Urinary bladder (tissue), 4 donors: ENCODE results near the gene PPP2R5C. TPM values are rescaled to one million over a fixed set of nuclear protein-coding genes. Genes with fewer than 3 reads are reported as not detected.

Experiments used
- DNase-seq: peaks from one replicate; pipeline ENCODE4 v3.0.0-alpha.2; 2015; ENCODE audit errors: extremely low spot score
- H3K27ac ChIP-seq: one replicate; pipeline ENCODE4 v1.5.1; 2013; ENCODE audit warnings: low read depth, mild to moderate bottlenecking, moderate library complexity
- H3K36me3 ChIP-seq: one replicate; pipeline ENCODE4 v1.6.1; 2013; ENCODE audit warnings: mild to moderate bottlenecking, moderate library complexity; ENCODE audit not compliant: insufficient read depth
- H3K4me1 ChIP-seq: one replicate; pipeline ENCODE4 v1.6.1; 2013; ENCODE audit warnings: mild to moderate bottlenecking, moderate library complexity; ENCODE audit not compliant: insufficient read depth
- H3K4me3 ChIP-seq: one replicate; pipeline ENCODE4 v1.5.1; 2013; ENCODE audit warnings: low read depth, low read length
- WGBS: extraction: QIAGEN DNeasy Blood & Tissue Kit; methylation state at CpG from one replicate; pipeline ENCODE4 v1.1.7; 2013; 5-methylcytosine and 5-hydroxymethylcytosine counted together
- polyA plus RNA-seq: library from polyadenylated mRNA; stranded (reverse); fragments of 200-250 nt; gene quantifications from one replicate; pipeline ENCODE4 v1.2.3, GENCODE V29; 2013
- total RNA-seq: library from RNA; depleted of rRNA; stranded (reverse); fragments of >200 nt; gene quantifications from one replicate; pipeline ENCODE4 v1.2.3, GENCODE V29; 2014
- donor health status: healthy with polysubstance abuse.
- donor health status: healthy.

Gene PPP2R5C
- total and polyA plus RNA-seq, 2 donors: 85.4 to 118 TPM

DNA sequence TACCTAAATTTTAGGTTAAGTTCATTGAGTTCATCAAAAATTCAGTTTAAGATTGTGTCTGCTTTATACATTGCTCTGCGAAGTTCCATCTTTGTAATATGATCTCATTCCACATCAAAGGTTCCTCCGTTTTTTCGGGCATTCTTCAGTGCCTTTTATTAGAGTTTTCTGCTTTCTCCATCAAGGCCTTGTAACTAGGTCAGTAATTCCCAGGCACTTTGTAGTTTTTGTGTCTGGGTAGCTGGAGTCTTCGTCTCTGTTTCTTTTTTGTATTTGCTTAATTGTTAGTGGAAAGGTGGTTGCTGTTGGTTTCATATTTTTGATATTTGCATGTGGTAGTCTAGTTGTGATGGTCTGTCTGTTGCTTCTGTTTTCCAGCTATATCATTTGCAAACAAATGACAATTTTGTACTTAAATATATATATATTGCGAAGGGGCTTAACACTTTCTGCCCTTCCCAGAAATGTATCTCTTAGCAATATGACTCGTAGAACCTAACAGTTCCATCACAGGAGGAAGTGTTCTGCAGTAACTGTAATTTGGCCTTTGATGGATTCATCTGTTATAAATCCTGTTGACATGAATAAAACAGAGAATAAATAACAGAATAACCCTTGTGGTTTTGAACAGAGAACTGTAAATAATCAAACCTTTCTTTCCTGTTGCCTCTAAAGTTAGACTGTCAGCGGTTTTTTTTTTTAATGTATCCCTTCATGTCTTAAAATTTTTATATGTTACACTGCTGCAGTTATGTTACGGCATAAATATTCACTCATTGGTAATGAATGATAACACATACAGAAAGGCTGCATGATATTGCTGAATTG is 114.4 kb downstream of the PPP2R5C start:
- Histone ChIP-seq H3K4me1 (no peaks in the 10 kb centered on the region), H3K4me3 (no peak overlapping the region), H3K27ac (peak overlapping the region; percentile 35), H3K36me3 (no peaks in the 10 kb centered on the region)
- DNase-seq: no peak
- WGBS: 46% methylated on average over 8 of the region's 8 CpGs

DNA sequence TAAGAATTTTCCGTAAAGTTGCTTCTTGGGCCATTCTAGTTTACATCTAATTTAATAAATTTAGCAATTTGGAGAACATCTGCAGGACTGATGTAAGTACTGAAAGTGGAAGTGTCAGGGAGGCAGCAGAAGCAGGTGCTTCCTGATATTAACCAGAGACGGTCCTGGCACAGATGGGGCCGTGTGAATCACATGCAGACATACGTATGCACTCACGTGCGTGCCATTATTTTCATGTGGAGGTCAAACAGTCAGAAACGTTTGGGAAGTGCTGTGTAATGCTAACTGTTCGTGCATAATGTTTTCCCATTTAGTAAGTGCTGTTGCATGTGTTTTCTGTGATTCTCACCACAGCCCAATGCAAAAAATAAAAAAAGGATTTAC is 115.0 kb downstream of the PPP2R5C start:
- Histone ChIP-seq H3K27ac (no peak overlapping the region), H3K4me1 (no peaks in the 10 kb centered on the region), H3K4me3 (no peak overlapping the region), H3K36me3 (no peaks in the 10 kb centered on the region)
- WGBS: 21% methylated on average over 8 of the region's 8 CpGs
- DNase-seq: peak; percentile 33

GRCh38 chr14:101877766-101878165 is 116.3 kb downstream of the PPP2R5C start:
- no peak for DNase-seq
- H3K27ac ChIP-seq: no peak overlapping the region
- no peaks in the 10 kb centered on the region for H3K36me3 ChIP-seq
- H3K4me3 ChIP-seq: no peak overlapping the region
- 96% methylated on average over 7 of the region's 7 CpGs for WGBS
- H3K4me1 ChIP-seq: no peaks in the 10 kb centered on the region

DNA sequence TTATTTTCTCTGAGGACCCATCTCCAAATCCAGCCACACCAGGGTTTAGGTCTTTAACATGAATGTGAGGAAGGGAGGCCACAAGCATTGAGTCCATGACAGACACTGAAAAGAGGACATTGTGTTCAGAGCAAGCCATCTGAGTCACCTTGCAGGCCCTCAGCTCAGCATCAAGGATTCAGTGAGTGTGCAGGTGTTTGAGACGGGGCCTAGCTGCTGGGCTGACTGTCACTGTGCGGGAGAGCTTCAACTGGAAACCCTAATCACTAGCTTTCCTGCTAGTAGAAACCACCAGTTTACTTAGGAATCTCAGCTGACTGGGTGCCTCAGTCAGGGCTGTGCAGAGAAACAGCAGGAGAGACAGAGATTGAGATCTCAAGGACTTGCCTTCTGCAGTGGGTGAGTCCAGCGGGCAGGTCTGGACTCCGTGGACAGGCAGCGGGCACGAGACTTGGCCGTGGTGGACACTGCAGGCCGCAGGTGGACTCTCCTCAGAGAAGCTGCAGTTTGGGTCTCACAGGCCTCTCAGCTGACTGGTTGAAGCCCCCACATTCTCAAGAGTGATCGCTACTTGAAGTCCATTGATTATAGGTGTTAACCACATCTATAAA is 116.8 kb downstream of the PPP2R5C start:
- no peak for DNase-seq
- Histone ChIP-seq H3K27ac (no peak overlapping the region), H3K4me1 (no peaks in the 10 kb centered on the region), H3K36me3 (no peaks in the 10 kb centered on the region), H3K4me3 (no peak overlapping the region)
- 91% methylated on average over 9 of the region's 9 CpGs for WGBS

GRCh38 chr14:101878822-101879528 is 117.5 kb downstream of the PPP2R5C start:
- H3K4me3 ChIP-seq: no peak overlapping the region
- no peak for DNase-seq
- no peaks in the 10 kb centered on the region for H3K4me1 ChIP-seq
- no peak overlapping the region for H3K27ac ChIP-seq
- H3K36me3 ChIP-seq: no peaks in the 10 kb centered on the region
- WGBS: 90% methylated on average over 18 of the region's 18 CpGs

- Histone ChIP-seq H3K4me3 (no peak overlapping the region), H3K36me3 (no peaks in the 10 kb centered on the region), H3K4me1 (no peaks in the 10 kb centered on the region), H3K27ac (no peak overlapping the region)
- 94% methylated on average over 15 of the region's 15 CpGs for WGBS
- no peak for DNase-seq
These were observed 118.2 kb downstream of the PPP2R5C start for GRCh38 chr14:101879529-101880336.

DNA sequence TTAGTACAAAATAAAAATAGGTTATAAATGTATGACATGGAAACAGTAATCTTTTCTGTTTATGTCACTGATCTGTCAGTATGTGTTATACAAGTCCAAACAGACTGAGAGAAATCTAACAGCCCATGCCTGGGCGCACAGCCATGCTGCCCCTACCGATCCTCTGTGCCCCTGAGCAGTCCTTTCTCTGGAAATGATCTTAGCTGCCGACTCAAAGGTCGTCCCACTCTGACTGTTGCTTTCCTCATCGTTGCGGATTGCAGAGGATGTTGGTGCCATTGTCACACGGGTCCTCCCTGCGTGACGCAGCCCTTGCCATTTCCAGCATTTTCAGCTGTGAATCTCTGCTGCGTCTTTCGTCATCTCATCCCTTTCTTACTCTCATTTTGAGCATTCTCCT is 119.9 kb downstream of the PPP2R5C start:
- 95% methylated on average over 11 of the region's 11 CpGs for WGBS
- H3K4me3 ChIP-seq: no peak overlapping the region
- no peaks in the 10 kb centered on the region for H3K4me1 ChIP-seq
- no peak overlapping the region for H3K27ac ChIP-seq
- H3K36me3 ChIP-seq: no peaks in the 10 kb centered on the region
- no peak for DNase-seq

GRCh38 chr14:101882141-101882935 is 120.8 kb downstream of the PPP2R5C start:
- no peak overlapping the region for H3K27ac ChIP-seq
- WGBS: 95% methylated on average over 22 of the region's 22 CpGs
- H3K4me3 ChIP-seq: no peak overlapping the region
- H3K36me3 ChIP-seq: no peaks in the 10 kb centered on the region
- DNase-seq: no peak
- no peaks in the 10 kb centered on the region for H3K4me1 ChIP-seq

- DNase-seq: no peak
- H3K27ac ChIP-seq: no peak overlapping the region
- H3K4me3 ChIP-seq: no peak overlapping the region
- H3K36me3 ChIP-seq: no peaks in the 10 kb centered on the region
- 96% methylated on average over 17 of the region's 17 CpGs for WGBS
- H3K4me1 ChIP-seq: no peaks in the 10 kb centered on the region
These were observed 122.8 kb downstream of the PPP2R5C start for GRCh38 chr14:101884089-101884933.

GRCh38 chr14:101884934-101885576 is 123.5 kb downstream of the PPP2R5C start:
- Histone ChIP-seq H3K4me1 (no peaks in the 10 kb centered on the region), H3K27ac (no peak overlapping the region), H3K36me3 (no peaks in the 10 kb centered on the region), H3K4me3 (no peak overlapping the region)
- DNase-seq: no peak
- WGBS: 96% methylated on average over 24 of the region's 24 CpGs

- no peak overlapping the region for H3K27ac ChIP-seq
- 85% methylated on average over 11 of the region's 11 CpGs for WGBS
- no peak for DNase-seq
- no peak overlapping the region for H3K4me3 ChIP-seq
- no peaks in the 10 kb centered on the region for H3K4me1 ChIP-seq
- H3K36me3 ChIP-seq: no peaks in the 10 kb centered on the region
These were observed 125.7 kb downstream of the PPP2R5C start for GRCh38 chr14:101887219-101887618.

- no peaks in the 10 kb centered on the region for H3K36me3 ChIP-seq
- no peak for DNase-seq
These were observed 126.7 kb downstream of the PPP2R5C start for GRCh38 chr14:101888182-101888581.

More at GRCh38 chr14:101888182-101888581, 126.7 kb downstream of the PPP2R5C start:
- Histone ChIP-seq H3K4me1 (no peaks in the 10 kb centered on the region), H3K27ac (no peak overlapping the region), H3K4me3 (no peak overlapping the region)
- WGBS: 89% methylated on average over 10 of the region's 10 CpGs
